Measurements from ENCODE around the gene EDEM2.

DNA sequence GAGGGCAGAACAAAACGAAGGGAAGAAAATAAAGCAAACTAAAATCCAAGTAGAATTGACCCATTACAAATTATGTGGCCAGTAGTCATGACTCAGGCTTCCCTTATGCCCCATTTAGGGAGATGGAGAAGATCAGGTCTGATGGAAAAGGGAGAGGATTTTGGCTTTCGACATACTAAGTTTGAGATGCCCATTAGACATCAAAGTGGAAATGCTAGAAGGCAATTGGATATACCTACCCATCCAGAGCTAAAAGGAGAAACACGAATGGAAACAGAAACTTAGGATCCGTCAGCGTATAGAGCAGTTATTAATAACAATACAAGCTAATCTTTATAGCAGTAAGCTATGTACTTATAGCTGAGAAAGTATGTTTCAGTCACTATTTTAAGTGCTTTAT lies 59.3 kb downstream of the EDEM2 start:
- TF ChIP-seq CTCF (conservative IDR thresholded peaks at IDR 0.05; ENCODE audit: low read depth, low read length): no peak
- no peak for TF ChIP-seq ELK1 (IDR thresholded peaks at IDR 0.05; ENCODE audit: borderline replicate concordance, low read depth, low read length)

Measured in IMR-90 (cell line).